OCI-LY3 (cell line): ENCODE measurements around the gene RPGRIP1L.
A peak's percentile ranks its signal among the peaks of the same experiment; 100 is the strongest.
"Not testable (repeated sequence)": the region's sequence is repeated elsewhere in the genome, so short reads cannot be mapped to it uniquely, and the experiment has no call there.

ENCODE experiments used
- H2AFZ ChIP-seq: fragments of 200-600, 300-600 bp; shearing (Covaris generic); 2 replicates; pipeline ENCODE4 v1.6.0; 2014; ENCODE audit warnings: antibody characterized with exemption, low read depth, low read length
- H3K27ac ChIP-seq: fragments of 200-600, 300-600 bp; sonication (generic); 2 replicates; pipeline ENCODE4 v1.5.1; 2014; ENCODE audit warnings: mild to moderate bottlenecking, low read length, moderate library complexity, mixed read lengths
- H3K27me3 ChIP-seq: fragments of 200-600, 300-600 bp; sonication (generic); 2 replicates; pipeline ENCODE4 v1.6.1; 2014; ENCODE audit warnings: low read depth, low read length, mixed read lengths
- H3K36me3 ChIP-seq: fragments of 200-600, 300-600 bp; sonication (generic); replicated peaks from 2 replicates; pipeline ENCODE3; 2014; ENCODE audit warnings: low read depth, low read length, mixed read lengths
- H3K4me1 ChIP-seq: fragments of 300-600, 200-600 bp; sonication (generic); 2 replicates; pipeline ENCODE4 v1.6.1; 2014; ENCODE audit warnings: low read length, mixed read lengths
- H3K4me2 ChIP-seq: fragments of 200-600, 300-600 bp; sonication (generic); 2 replicates; pipeline ENCODE4 v1.6.1; 2014; ENCODE audit warnings: low read length, mixed read lengths
- H3K4me3 ChIP-seq: fragments of 300-600, 200-600 bp; sonication (generic); 2 replicates; pipeline ENCODE4 v1.5.1; 2014; ENCODE audit warnings: antibody characterized with exemption, mild to moderate bottlenecking, low read length, moderate library complexity
- H3K79me2 ChIP-seq: fragments of 300-600, 200-600 bp; shearing (Covaris generic); 2 replicates; pipeline ENCODE4 v1.6.1; 2014; ENCODE audit warnings: mild to moderate bottlenecking, low read length, mixed read lengths
- H3K9ac ChIP-seq: fragments of 300-600, 200-600 bp; shearing (Covaris generic); 2 replicates; pipeline ENCODE4 v1.6.0; 2014; ENCODE audit warnings: mild to moderate bottlenecking, low read length, moderate library complexity
- H3K9me3 ChIP-seq: fragments of 200-600, 300-600 bp; shearing (Covaris generic); 2 replicates; pipeline ENCODE4 v1.6.1; 2014; ENCODE audit warnings: low read length, mixed read lengths; ENCODE audit not compliant: insufficient read depth
- H4K20me1 ChIP-seq: fragments of 200-600, 300-600 bp; sonication (generic); 2 replicates; pipeline ENCODE4 v1.6.1; 2016; ENCODE audit warnings: low read length, mixed read lengths; ENCODE audit not compliant: insufficient read depth
- EZH2phosphoT487 ChIP-seq: fragments of 200-600 bp; shearing (Covaris generic); IDR thresholded peaks from 2 replicates; pipeline ENCODE4 v1.6.1; 2018; ENCODE audit warnings: antibody characterized with exemption, mixed run types, low read depth
- TF ChIP-seq, protein P1 (sequence below): fragments of 200-600, 300-600 bp; sonication (generic); IDR thresholded peaks from 2 replicates; pipeline ENCODE4 v1.5.1; 2014; ENCODE audit warnings: antibody characterized with exemption, low read length, low read depth

The RPGRIP1L gene

DNA sequence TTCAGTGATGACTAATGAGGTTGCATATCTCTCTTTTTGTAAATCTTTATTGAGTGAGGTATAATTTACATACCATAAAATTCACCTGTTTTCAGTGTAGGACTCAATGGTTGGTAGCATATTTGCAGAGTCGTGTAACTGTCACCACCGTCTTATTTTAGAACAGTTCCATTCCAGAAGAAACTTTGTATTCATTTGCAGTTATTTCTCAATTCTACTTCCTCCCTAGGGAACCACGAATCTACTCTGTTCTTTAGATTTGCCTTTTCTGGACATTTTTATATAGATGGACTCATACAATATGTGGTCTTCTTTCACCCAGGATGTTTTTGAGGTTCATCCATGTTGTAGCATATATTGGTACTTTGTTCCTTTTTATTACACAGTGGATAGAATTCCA lies 4.0 kb upstream of the RPGRIP1L start:
- peaks cover 8% of the 10 kb centered on the region for H3K4me1 ChIP-seq
- no peak overlapping the region for H3K27ac ChIP-seq
- H3K27me3 ChIP-seq, result no peaks in the 10 kb centered on the region
- TF ChIP-seq, protein P1, sequence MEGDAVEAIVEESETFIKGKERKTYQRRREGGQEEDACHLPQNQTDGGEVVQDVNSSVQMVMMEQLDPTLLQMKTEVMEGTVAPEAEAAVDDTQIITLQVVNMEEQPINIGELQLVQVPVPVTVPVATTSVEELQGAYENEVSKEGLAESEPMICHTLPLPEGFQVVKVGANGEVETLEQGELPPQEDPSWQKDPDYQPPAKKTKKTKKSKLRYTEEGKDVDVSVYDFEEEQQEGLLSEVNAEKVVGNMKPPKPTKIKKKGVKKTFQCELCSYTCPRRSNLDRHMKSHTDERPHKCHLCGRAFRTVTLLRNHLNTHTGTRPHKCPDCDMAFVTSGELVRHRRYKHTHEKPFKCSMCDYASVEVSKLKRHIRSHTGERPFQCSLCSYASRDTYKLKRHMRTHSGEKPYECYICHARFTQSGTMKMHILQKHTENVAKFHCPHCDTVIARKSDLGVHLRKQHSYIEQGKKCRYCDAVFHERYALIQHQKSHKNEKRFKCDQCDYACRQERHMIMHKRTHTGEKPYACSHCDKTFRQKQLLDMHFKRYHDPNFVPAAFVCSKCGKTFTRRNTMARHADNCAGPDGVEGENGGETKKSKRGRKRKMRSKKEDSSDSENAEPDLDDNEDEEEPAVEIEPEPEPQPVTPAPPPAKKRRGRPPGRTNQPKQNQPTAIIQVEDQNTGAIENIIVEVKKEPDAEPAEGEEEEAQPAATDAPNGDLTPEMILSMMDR, result no peak
- TF ChIP-seq EZH2phosphoT487, result no peak
- no peaks in the 10 kb centered on the region for H3K9me3 ChIP-seq
- no peak overlapping the region for H2AFZ ChIP-seq
- no peak overlapping the region for H3K4me2 ChIP-seq
- H3K4me3 ChIP-seq, result no peak overlapping the region
- no peak overlapping the region for H3K9ac ChIP-seq
- no peaks in the 10 kb centered on the region for H3K36me3 ChIP-seq
- no peaks in the 10 kb centered on the region for H4K20me1 ChIP-seq
- H3K79me2 ChIP-seq, result peaks cover 57% of the 10 kb centered on the region

DNA sequence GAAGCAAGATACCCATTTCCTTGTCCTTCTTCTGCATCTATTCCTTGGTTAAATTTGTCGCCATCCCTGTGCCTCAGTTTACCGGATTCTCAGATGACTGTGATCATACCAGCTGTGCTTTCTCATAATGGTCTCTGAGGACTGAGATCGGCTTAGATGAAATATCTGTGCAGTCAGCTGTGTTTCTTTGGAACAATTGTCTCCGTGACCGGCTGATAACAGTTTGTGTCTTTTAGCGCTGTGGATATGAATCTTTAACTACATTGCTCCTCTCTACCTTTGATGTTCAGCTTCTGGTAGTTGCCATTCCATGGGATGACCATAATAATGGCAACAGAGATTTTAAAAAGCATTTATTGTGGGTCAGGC lies 770 bp upstream of the RPGRIP1L start:
- peak overlapping the region; percentile 92 for H3K4me3 ChIP-seq
- no peaks in the 10 kb centered on the region for H3K27me3 ChIP-seq
- H3K9ac ChIP-seq, result peak overlapping the region; percentile 80
- peak overlapping the region; percentile 66 for H2AFZ ChIP-seq
- no peak overlapping the region for H3K27ac ChIP-seq
- peaks cover 6% of the 10 kb centered on the region for H3K36me3 ChIP-seq
- no peaks in the 10 kb centered on the region for H4K20me1 ChIP-seq
- H3K9me3 ChIP-seq, result no peaks in the 10 kb centered on the region
- TF ChIP-seq, protein P1, result no peak
- no peak for TF ChIP-seq EZH2phosphoT487
- peak overlapping the region; percentile 89 for H3K4me2 ChIP-seq
- peaks cover 8% of the 10 kb centered on the region for H3K4me1 ChIP-seq
- H3K79me2 ChIP-seq, result peaks cover 49% of the 10 kb centered on the region

DNA sequence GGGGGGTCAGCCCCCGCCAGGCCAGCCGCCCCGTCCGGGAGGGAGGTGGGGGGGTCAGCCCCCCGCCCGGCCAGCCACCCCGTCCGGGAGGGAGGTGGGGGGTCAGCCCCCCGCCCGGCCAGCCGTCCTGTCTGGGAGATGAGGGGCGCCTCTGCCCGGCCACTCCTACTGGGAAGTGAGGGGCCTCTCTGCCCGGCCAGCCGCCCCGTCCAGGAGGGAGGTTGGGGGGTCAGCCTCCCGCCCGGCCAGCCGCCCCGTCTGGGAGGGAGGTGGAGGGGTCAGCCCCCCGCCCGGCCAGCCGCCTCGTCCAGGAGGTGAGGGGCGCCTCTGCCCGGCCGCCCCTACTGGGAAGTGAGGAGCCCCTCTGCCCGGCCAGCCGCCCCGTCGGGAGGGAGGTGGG lies 5.4 kb downstream of the RPGRIP1L start:
- not testable (repeated sequence) for H3K9me3 ChIP-seq, H3K27ac ChIP-seq, H3K9ac ChIP-seq, H2AFZ ChIP-seq, H4K20me1 ChIP-seq, H3K4me1 ChIP-seq, H3K4me2 ChIP-seq, H3K79me2 ChIP-seq, H3K27me3 ChIP-seq, H3K4me3 ChIP-seq
- peaks cover 22% of the 10 kb centered on the region for H3K36me3 ChIP-seq

DNA sequence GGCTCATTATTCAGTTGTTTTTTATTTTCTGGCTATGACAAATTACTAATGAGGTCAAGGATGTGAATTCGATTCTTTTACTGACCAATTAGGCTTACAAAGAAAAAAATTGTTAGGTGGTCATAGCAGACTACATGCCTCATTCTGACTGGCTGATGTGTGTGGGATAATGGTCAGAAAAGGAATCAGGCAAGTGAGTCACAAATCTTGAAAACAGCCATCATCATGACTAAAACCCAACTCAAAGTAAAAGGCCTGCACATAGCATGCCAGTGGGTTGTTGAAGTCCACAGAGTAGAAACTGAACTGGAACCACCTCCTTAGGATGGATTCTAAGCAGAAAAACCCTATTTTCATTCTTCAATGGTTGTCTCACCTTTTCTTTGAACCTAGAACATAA lies 8.6 kb downstream of the RPGRIP1L start:
- Histone ChIP-seq H3K9ac (no peak overlapping the region), H3K4me3 (no peak overlapping the region), H3K9me3 (no peaks in the 10 kb centered on the region), H2AFZ (no peak overlapping the region), H3K4me2 (no peak overlapping the region), H3K4me1 (no peaks in the 10 kb centered on the region), H3K79me2 (no peaks in the 10 kb centered on the region), H4K20me1 (no peaks in the 10 kb centered on the region), H3K36me3 (peaks cover 25% of the 10 kb centered on the region), H3K27ac (no peak overlapping the region), H3K27me3 (no peaks in the 10 kb centered on the region)
- TF ChIP-seq EZH2phosphoT487, result no peak
- TF ChIP-seq, protein P1, result no peak

DNA sequence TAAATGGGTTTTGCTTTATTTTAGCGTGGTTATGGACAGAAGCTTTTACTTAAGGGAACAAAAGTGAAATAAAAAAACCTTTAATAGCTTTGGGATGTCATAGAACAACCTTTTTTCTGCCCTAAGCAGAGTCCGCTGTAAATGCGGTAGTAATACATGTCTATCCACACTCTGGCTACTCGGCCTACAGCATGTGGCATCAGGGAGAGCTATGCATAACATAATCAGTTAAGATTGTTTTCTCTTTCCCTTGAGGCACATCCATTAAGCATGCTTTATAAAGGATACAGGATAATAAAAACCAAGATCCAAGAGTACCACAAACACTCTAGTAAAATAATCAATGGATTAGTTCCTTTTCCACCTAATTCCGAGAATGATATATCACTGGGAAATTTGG lies 10.3 kb downstream of the RPGRIP1L start:
- Histone ChIP-seq H3K9ac (no peak overlapping the region), H3K36me3 (peaks cover 20% of the 10 kb centered on the region), H3K79me2 (no peaks in the 10 kb centered on the region), H3K4me3 (no peak overlapping the region), H3K27me3 (no peaks in the 10 kb centered on the region), H4K20me1 (no peaks in the 10 kb centered on the region), H3K27ac (no peak overlapping the region), H2AFZ (no peak overlapping the region), H3K4me1 (no peaks in the 10 kb centered on the region), H3K4me2 (no peak overlapping the region), H3K9me3 (no peaks in the 10 kb centered on the region)
- no peak for TF ChIP-seq EZH2phosphoT487
- TF ChIP-seq, protein P1, result no peak
